Measurements from ENCODE around the gene NFXL1.

Gene NFXL1

GRCh38 chr4:47882228-47882627 is 32.2 kb downstream of the NFXL1 start:
- no peak for TF ChIP-seq TAF1 (IDR thresholded peaks at IDR 0.05; ENCODE audit: borderline replicate concordance, insufficient read depth, low read length)
- TF ChIP-seq SIN3A (IDR thresholded peaks at IDR 0.05; ENCODE audit: borderline replicate concordance, insufficient read depth, low read length) = no peak
- no peak for TF ChIP-seq FOXP2 (optimal IDR thresholded peaks at IDR 0.05; ENCODE audit: borderline replicate concordance, extremely low read depth, extremely low read length, insufficient read depth)
- no peak for TF ChIP-seq REST (IDR thresholded peaks at IDR 0.05; ENCODE audit: insufficient read depth in 1 of 2, low read depth in 2 of 2, low read length in 2 of 2)
- no peak for TF ChIP-seq POLR2AphosphoS5 (IDR thresholded peaks at IDR 0.05; ENCODE audit: low read depth, low read length)

GRCh38 chr4:47879458-47879857 is 34.9 kb downstream of the NFXL1 start:
- TF ChIP-seq SIN3A (IDR thresholded peaks at IDR 0.05; ENCODE audit: borderline replicate concordance, insufficient read depth, low read length) (no peak), POLR2AphosphoS5 (IDR thresholded peaks at IDR 0.05; ENCODE audit: low read depth, low read length) (no peak), TAF1 (IDR thresholded peaks at IDR 0.05; ENCODE audit: borderline replicate concordance, insufficient read depth, low read length) (no peak), FOXP2 (optimal IDR thresholded peaks at IDR 0.05; ENCODE audit: borderline replicate concordance, extremely low read depth, extremely low read length, insufficient read depth) (no peak), REST (IDR thresholded peaks at IDR 0.05; ENCODE audit: insufficient read depth in 1 of 2, low read depth in 2 of 2, low read length in 2 of 2) (no peak)

DNA sequence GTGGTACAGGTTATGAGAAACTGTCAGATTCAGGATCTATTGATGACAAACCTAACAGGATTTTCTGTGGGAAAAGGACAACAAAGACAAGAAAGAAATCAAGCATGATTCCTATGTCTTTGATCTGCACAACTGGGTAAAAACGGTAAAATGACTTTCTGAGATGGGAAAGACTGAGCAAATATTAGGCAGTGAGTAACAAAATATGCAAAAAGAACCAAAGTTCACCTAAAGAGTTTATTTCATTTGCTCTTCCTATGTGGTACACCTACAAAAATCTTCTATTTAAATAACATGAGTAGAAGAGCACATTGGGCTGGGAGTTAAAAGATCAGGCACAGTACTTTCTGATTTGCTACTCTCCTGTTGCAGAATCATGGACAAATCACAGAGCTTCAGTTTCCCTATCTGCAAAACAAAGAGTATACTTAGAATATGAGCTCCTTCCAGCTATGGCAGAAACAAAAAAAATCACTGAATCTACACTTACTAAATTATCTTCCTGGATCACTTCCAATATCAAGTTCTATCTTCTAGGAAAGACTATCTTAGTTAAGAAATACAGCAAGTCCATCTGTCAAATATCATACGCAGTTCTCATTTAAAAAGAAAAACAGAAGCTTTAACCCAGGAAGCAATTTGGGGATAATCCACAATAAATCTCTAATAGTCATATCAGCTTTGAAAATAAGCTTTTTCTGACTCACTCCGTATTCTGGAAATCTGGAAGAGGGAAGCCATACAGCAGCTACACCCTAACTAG is 37.4 kb downstream of the NFXL1 start:
- TF ChIP-seq REST (IDR thresholded peaks at IDR 0.05; ENCODE audit: insufficient read depth in 1 of 2, low read depth in 2 of 2, low read length in 2 of 2) = no peak
- TF ChIP-seq TAF1 (IDR thresholded peaks at IDR 0.05; ENCODE audit: borderline replicate concordance, insufficient read depth, low read length) = no peak
- TF ChIP-seq SIN3A (IDR thresholded peaks at IDR 0.05; ENCODE audit: borderline replicate concordance, insufficient read depth, low read length) = no peak
- no peak for TF ChIP-seq FOXP2 (optimal IDR thresholded peaks at IDR 0.05; ENCODE audit: borderline replicate concordance, extremely low read depth, extremely low read length, insufficient read depth)
- no peak for TF ChIP-seq POLR2AphosphoS5 (IDR thresholded peaks at IDR 0.05; ENCODE audit: low read depth, low read length)

DNA sequence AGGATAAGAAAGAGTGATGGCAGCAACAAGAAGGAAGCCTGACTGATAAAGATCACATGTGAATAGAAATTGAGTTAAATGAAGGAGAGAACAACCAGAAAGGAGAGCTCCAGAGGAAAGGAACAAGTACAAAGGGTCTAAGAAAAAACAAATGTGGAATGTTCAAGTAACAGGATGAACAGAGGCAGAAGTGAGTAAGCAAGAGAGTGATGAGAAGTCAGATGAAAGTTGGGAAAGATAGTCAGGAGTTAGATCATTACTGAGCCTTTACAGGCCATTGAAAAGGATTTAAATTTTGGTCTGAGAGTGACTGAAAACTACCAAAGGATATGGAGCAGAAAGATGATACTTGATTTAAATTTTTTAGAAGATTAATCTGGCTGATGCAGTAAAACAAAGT is 38.1 kb downstream of the NFXL1 start:
- TF ChIP-seq SIN3A (IDR thresholded peaks at IDR 0.05; ENCODE audit: borderline replicate concordance, insufficient read depth, low read length) = no peak
- no peak for TF ChIP-seq FOXP2 (optimal IDR thresholded peaks at IDR 0.05; ENCODE audit: borderline replicate concordance, extremely low read depth, extremely low read length, insufficient read depth)
- TF ChIP-seq POLR2AphosphoS5 (IDR thresholded peaks at IDR 0.05; ENCODE audit: low read depth, low read length) = no peak
- no peak for TF ChIP-seq REST (IDR thresholded peaks at IDR 0.05; ENCODE audit: insufficient read depth in 1 of 2, low read depth in 2 of 2, low read length in 2 of 2)
- no peak for TF ChIP-seq TAF1 (IDR thresholded peaks at IDR 0.05; ENCODE audit: borderline replicate concordance, insufficient read depth, low read length)

All from PFSK-1 (cell line).